Spleen (tissue), 3 donors: Measurements from ENCODE around the gene ESM1.

Experiments
- POLR2A ChIP-seq, 3 donors: fragments of 450-650 bp; IDR thresholded peaks; one replicate each; pipeline ENCODE4 v1.5.1; 2017; ENCODE audit warnings: antibody characterized with exemption in 3 of 3, mild to moderate bottlenecking in 1 of 3
- POLR2AphosphoS5 ChIP-seq, 3 donors: sonication (generic); formaldehyde crosslinking; IDR thresholded peaks; one replicate each; pipeline ENCODE4 v1.5.1; 2017; ENCODE audit warnings: antibody characterized with exemption in 3 of 3

DNA sequence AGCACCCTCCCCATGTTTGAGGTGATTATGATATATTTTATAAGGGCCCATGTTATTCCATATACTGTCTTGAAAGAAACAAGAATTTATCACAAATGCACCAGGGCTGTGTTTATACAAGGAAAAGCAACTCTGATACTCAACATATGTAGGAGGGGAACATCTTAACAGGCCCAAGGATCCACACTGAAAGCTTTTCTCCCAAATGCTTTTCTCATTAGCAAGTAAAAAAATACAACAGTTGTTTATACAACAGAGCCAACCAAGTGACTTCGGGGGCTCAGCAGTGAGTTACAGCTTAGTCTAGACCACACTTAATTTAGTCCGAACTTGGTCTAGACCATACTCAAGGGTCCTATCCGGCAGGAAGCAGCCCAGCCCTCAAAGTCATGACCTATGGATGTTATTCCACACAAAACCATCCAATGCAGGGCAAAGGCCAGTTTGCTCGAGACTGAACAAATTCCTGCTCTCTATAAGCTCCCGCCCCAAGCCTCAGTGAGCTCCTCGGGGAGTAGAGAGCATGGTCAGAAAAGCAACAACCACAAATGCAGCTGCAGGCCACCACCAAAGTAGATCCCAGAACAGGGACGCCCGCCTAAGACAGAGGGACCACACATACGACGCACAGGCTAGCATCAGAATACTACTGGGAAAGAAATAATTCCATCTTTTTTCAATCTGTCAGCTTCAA is 45.4 kb upstream of the ESM1 start:
- TF ChIP-seq POLR2AphosphoS5 (IDR thresholded peaks at IDR 0.05): no peak
- TF ChIP-seq POLR2A (IDR thresholded peaks at IDR 0.05): no peak
